Spleen (tissue), 7 donors: ENCODE results near the gene SERPINA4.

ENCODE experiments used
- CTCF ChIP-seq, 11 experiments: fragments of 200-600 bp in 7 of 11; fragments of 450-650 bp in 4 of 11; sonication (generic) in 4 of 11; IDR thresholded peaks in 8 of 11; conservative IDR thresholded peaks in 3 of 11; 1 replicate in 7 of 11; 2 replicates in 4 of 11; pipeline versions ENCODE4 v1.4.0 to v1.8.0; 2016 to 2021; ENCODE audit warnings: antibody characterized with exemption in 11 of 11, inconsistent platforms in 4 of 11, mild to moderate bottlenecking in 1 of 11
- POLR2A ChIP-seq, 3 donors: fragments of 450-650 bp; IDR thresholded peaks; one replicate each; pipeline ENCODE4 v1.5.1; 2017; ENCODE audit warnings: antibody characterized with exemption in 3 of 3, mild to moderate bottlenecking in 1 of 3
- POLR2AphosphoS5 ChIP-seq, 3 donors: sonication (generic); formaldehyde crosslinking; IDR thresholded peaks; one replicate each; pipeline ENCODE4 v1.5.1; 2017; ENCODE audit warnings: antibody characterized with exemption in 3 of 3
- donor health status: DM: no; HTN: no; CAD: no; lungs with moderate emphysema.
- donor health status: DM: no; HTN: no; CAD: no.
- donor health status: DM: no; HTN: no; CAD: no.

GRCh38 chr14:94514351-94514750, 46.9 kb upstream of the SERPINA4 start:
- no peak for TF ChIP-seq POLR2AphosphoS5 (IDR thresholded peaks at IDR 0.05)
- no peak for TF ChIP-seq POLR2A (IDR thresholded peaks at IDR 0.05)
- TF ChIP-seq CTCF (IDR thresholded peaks at IDR 0.05 in 8 of 11, conservative IDR thresholded peaks at IDR 0.05 in 3 of 11), result no peak
